ENCODE data around the gene MIEF2.

Gene MIEF2

DNA sequence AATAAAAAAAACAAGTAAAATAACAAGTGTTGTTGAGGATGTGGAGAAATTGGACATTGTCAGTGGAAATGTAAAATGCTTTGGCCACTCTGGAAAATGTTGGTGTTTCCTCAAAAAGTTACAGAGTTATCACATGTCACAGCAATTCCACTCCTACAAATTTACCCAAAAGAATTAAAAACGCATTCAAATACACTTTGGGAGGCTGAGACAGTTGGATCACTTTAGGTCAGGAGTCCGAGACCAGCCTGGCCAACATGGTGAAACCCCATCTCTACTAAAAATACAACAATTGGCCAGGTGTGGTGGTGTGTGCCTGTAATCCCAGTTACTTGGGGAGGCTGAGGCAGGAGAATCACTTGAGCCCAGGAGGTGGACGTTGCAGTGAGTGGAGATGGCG, 48.7 kb downstream of the MIEF2 start:
- TF ChIP-seq, protein P1, sequence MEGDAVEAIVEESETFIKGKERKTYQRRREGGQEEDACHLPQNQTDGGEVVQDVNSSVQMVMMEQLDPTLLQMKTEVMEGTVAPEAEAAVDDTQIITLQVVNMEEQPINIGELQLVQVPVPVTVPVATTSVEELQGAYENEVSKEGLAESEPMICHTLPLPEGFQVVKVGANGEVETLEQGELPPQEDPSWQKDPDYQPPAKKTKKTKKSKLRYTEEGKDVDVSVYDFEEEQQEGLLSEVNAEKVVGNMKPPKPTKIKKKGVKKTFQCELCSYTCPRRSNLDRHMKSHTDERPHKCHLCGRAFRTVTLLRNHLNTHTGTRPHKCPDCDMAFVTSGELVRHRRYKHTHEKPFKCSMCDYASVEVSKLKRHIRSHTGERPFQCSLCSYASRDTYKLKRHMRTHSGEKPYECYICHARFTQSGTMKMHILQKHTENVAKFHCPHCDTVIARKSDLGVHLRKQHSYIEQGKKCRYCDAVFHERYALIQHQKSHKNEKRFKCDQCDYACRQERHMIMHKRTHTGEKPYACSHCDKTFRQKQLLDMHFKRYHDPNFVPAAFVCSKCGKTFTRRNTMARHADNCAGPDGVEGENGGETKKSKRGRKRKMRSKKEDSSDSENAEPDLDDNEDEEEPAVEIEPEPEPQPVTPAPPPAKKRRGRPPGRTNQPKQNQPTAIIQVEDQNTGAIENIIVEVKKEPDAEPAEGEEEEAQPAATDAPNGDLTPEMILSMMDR (IDR thresholded peaks at IDR 0.05; ENCODE audit: low read depth, low read length, missing control alignments) = no peak
- no peak for DNase-seq (ENCODE audit: low read depth)
- no peak overlapping the region for H3K4me3 ChIP-seq (ENCODE audit: low read depth, low read length)
- in situ Hi-C loops (cut with HindIII; ENCODE audit: low sequenced_read_pairs) = no loop called here

DNA sequence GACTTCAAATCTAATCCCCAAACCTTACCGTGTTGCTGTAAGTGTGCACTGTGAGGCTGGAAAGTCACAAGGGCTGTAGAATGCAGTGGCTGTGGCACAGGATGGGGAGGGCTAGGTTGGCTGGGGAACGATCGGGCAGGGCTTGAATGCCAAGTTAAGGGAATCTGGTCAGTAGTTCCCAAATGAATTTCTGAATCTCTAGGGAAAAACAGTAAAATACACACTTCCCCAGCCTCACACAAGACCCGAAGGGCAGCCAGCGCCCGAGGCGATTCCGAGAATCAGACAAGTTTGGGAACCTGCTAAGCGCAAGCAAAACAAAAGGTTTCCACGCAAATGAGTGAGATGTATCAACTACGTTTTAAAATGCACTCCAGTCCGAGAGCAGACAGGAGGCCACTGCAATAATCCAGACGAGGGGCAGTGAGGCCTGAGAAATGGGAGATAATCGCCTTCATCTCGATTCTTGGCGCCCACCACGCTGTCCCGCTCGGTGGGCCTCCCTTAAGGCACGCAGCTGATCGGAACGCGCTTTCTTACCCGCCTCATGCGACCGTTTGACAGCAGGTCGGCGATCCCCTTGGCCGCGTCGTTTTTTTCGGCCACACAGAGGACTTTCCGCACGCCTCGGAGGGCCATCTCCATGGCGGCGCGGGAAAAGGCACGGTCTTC, 53.7 kb downstream of the MIEF2 start:
- no peak for DNase-seq (ENCODE audit: low read depth)

DNA sequence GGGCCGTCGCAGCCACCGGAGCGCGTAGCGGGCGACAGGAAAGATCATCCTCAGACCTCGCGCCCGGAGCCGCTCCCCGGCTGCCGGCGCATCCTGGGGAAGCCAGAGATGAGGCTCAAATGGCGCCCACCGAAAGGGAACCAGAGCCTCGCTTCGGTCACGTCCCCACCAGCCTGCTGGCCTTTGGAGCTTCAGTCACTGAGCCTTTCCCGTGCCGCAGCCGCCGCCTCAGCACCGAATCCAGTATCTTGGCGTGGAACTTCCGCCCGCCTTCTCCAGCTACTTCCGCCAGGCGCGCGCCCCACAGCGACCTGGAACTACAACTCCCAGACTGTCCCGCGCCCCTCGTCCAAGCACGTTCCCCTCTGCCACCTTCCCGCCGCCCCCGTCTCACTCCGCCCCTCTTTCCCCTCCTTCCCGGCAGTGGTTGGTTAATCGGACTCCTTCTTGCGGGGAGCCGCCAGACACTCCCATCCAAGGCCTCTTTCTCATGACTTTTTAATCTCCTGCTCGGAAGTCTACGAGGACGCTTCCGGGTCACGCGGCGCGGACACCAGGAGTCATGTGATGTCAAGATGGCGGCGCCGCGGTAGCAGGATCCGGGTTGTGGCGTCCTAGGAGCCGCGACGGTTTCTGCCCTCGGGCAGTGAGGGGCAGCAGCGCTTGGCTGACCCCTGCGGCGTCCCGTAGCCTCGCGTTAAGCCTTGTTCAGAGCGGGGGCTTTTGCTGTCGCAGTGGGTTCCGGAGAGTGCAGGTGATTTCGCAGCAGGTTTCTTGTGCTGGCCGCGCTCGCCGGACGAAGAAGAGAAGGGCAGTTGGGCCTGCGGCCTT, 54.5 kb downstream of the MIEF2 start, which contains the start of the genes SMCR8 and TOP3A:
Gene SMCR8 (plus strand): TSS at position 563 of the 831 bp plus-strand sequence. CDS start 497 bp downstream, outside the sequence.
Gene TOP3A (minus strand): TSS at position 264 of the 831 bp plus-strand sequence. CDS start 216 bp downstream, at position 48.
- in situ Hi-C loops (cut with HindIII; ENCODE audit: low sequenced_read_pairs) = no loop called here
- TF ChIP-seq, protein P1 (IDR thresholded peaks at IDR 0.05; ENCODE audit: low read depth, low read length, missing control alignments) = no peak
- peak within 1 kb of the TSS; percentile 93 for H3K4me3 ChIP-seq (ENCODE audit: low read depth, low read length)
- DNase-seq (ENCODE audit: low read depth) = peak; percentile 95

More for the DNA sequence above, 53.7 kb downstream of the MIEF2 start:
- in situ Hi-C loops (cut with HindIII; ENCODE audit: low sequenced_read_pairs) = no loop called here
- H3K4me3 ChIP-seq (ENCODE audit: low read depth, low read length) = peak overlapping the region; percentile 93
- TF ChIP-seq, protein P1 (IDR thresholded peaks at IDR 0.05; ENCODE audit: low read depth, low read length, missing control alignments) = no peak

DNA sequence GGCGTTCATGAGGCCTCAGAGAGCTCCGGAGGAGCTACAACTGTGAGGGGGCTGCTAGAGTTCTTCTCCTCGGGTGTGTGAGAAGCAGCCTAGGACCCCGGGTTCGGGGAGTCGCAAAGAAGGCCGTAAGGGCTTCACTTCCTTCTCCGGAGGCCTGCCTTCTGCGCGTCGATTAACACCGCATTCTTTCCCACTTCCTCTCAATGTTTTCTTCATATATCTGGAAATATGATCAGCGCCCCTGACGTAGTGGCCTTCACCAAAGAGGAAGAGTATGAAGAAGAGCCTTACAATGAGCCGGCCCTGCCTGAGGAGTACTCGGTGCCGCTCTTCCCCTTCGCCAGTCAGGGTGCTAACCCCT, 55.1 kb downstream of the MIEF2 start:
- no peak for DNase-seq (ENCODE audit: low read depth)
- peak overlapping the region; percentile 93 for H3K4me3 ChIP-seq (ENCODE audit: low read depth, low read length)
- TF ChIP-seq, protein P1 (IDR thresholded peaks at IDR 0.05; ENCODE audit: low read depth, low read length, missing control alignments) = no peak
- in situ Hi-C loops (cut with HindIII; ENCODE audit: low sequenced_read_pairs) = no loop called here

DNA sequence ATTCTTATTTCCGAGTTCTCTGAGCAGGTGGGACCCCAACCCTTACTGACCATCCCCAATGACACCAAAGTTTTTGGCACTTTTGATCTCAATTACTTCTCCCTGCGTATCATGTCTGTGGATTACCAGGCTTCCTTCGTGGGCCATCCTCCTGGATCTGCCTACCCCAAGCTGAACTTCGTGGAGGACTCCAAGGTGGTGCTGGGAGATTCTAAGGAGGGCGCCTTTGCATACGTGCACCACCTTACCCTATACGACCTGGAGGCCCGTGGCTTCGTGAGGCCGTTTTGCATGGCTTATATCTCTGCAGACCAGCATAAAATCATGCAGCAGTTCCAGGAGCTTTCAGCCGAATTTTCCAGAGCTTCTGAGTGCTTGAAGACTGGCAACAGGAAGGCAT, 55.5 kb downstream of the MIEF2 start:
- TF ChIP-seq, protein P1 (IDR thresholded peaks at IDR 0.05; ENCODE audit: low read depth, low read length, missing control alignments) = no peak
- peak overlapping the region; percentile 93 for H3K4me3 ChIP-seq (ENCODE audit: low read depth, low read length)
- in situ Hi-C loops (cut with HindIII; ENCODE audit: low sequenced_read_pairs) = no loop called here
- DNase-seq (ENCODE audit: low read depth) = no peak
